22Rv1 (cell line): ENCODE measurements around the gene KCND2.

Experiments used
- CTCF ChIP-seq: fragments of 450-650 bp; IDR thresholded peaks from 2 replicates; pipeline ENCODE4 v1.5.1; 2017; ENCODE audit warnings: mild to moderate bottlenecking
- ZFX ChIP-seq: fragments of 450-650 bp; IDR thresholded peaks from 2 replicates; pipeline ENCODE4 v1.6.1; 2017; ENCODE audit warnings: antibody characterized with exemption, borderline replicate concordance

GRCh38 chr7:120467676-120468075 lies 194.7 kb downstream of the KCND2 start:
- TF ChIP-seq ZFX (no peak), CTCF (no peak)
